Neural cell (in vitro differentiated cells): ENCODE data around the gene PAK2. TPM values are rescaled to one million over a fixed set of nuclear protein-coding genes. Genes with fewer than 3 reads are reported as not detected.
"Not testable (repeated sequence)": the region's sequence is repeated elsewhere in the genome, so short reads cannot be mapped to it uniquely, and the experiment has no call there.

Source experiments
- H2AFZ ChIP-seq: fragments of 200-600, 300-800 bp; sonication (generic), shearing (Covaris generic); 2 replicates; pipeline ENCODE4 v1.6.0; 2014; ENCODE audit warnings: low read depth, mild to moderate bottlenecking, antibody characterized with exemption, low read length, moderate library complexity
- H3F3A ChIP-seq: fragments of 200-600 bp; shearing (Covaris generic); 2 replicates; pipeline ENCODE4 v1.6.1; 2016; ENCODE audit warnings: mild to moderate bottlenecking, moderate library complexity, mixed read lengths, antibody characterized with exemption, low read length; ENCODE audit not compliant: insufficient read depth, poor library complexity, severe bottlenecking
- H3K27ac ChIP-seq: fragments of 200-600, 300-800 bp; sonication (generic), shearing (Covaris generic); 2 replicates; pipeline ENCODE4 v1.5.1; 2014; ENCODE audit warnings: mild to moderate bottlenecking, low read length, moderate library complexity
- H3K27me3 ChIP-seq: fragments of 300-800, 200-600 bp; sonication (generic), shearing (Covaris generic); 2 replicates; pipeline ENCODE4 v1.6.0; 2014; ENCODE audit warnings: mild to moderate bottlenecking, low read depth, low read length, moderate library complexity; ENCODE audit not compliant: insufficient read depth
- H3K36me3 ChIP-seq: fragments of 300-800, 200-600 bp; sonication (generic), shearing (Covaris generic); 2 replicates; pipeline ENCODE4 v1.5.1; 2014; ENCODE audit warnings: mild to moderate bottlenecking, antibody characterized with exemption, low read length, moderate library complexity; ENCODE audit not compliant: insufficient read depth
- H3K4me2 ChIP-seq: fragments of 300-800, 200-600 bp; sonication (generic), shearing (Covaris generic); 2 replicates; pipeline ENCODE4 v1.6.0; 2014; ENCODE audit warnings: mild to moderate bottlenecking, low read length
- H3K4me3 ChIP-seq: fragments of 300-800, 200-600 bp; sonication (generic), shearing (Covaris generic); 2 replicates; pipeline ENCODE4 v1.5.1; 2014; ENCODE audit warnings: mild to moderate bottlenecking, low read length, moderate library complexity
- H3K79me2 ChIP-seq: fragments of 200-600 bp; shearing (Covaris generic); replicated peaks from 2 replicates; pipeline ENCODE4 v1.6.0; 2014; ENCODE audit warnings: mild to moderate bottlenecking, low read length, moderate library complexity; ENCODE audit not compliant: insufficient read depth
- H3K9ac ChIP-seq: fragments of 300-800, 200-600 bp; sonication (generic), shearing (Covaris generic); 2 replicates; pipeline ENCODE4 v1.6.1; 2016; ENCODE audit warnings: mild to moderate bottlenecking, low read length, mixed read lengths
- H3K9me2 ChIP-seq: fragments of 200-600 bp; shearing (Covaris generic); 2 replicates; pipeline ENCODE4 v1.6.1; 2016; ENCODE audit warnings: mild to moderate bottlenecking, low read length, mixed read lengths; ENCODE audit not compliant: insufficient read depth
- H3K9me3 ChIP-seq: fragments of 200-600, 300-800 bp; sonication (generic), shearing (Covaris generic); 2 replicates; pipeline ENCODE4 v1.6.1; 2016; ENCODE audit warnings: mild to moderate bottlenecking, mixed run types, low read length, moderate library complexity, mixed read lengths
- H4K20me1 ChIP-seq: fragments of 200-600 bp; shearing (Covaris generic); 2 replicates; pipeline ENCODE4 v1.6.1; 2016; ENCODE audit warnings: mild to moderate bottlenecking, mixed run types; ENCODE audit not compliant: insufficient read depth
- EP300 ChIP-seq: fragments of 450-650 bp; conservative IDR thresholded peaks from 2 replicates; pipeline ENCODE4 v1.6.1; 2014; ENCODE audit warnings: antibody characterized with exemption, mild to moderate bottlenecking, moderate library complexity; ENCODE audit not compliant: poor library complexity, severe bottlenecking
- EZH2 ChIP-seq: fragments of 200-600, 300-800 bp; shearing (Covaris generic), sonication (generic); IDR thresholded peaks from 2 replicates; pipeline ENCODE4 v1.6.1; 2014; ENCODE audit warnings: antibody characterized with exemption, low read length, borderline replicate concordance, mild to moderate bottlenecking; ENCODE audit not compliant: insufficient read depth, poor library complexity, severe bottlenecking
- MXI1 ChIP-seq: fragments of 450-650 bp; conservative IDR thresholded peaks from 2 replicates; pipeline ENCODE4 v1.6.1; 2014; ENCODE audit warnings: antibody characterized with exemption, mild to moderate bottlenecking; ENCODE audit not compliant: poor library complexity, severe bottlenecking
- POLR2AphosphoS5 ChIP-seq: IDR thresholded peaks from 2 replicates; pipeline ENCODE4 v1.6.1; 2012
- RAD21 ChIP-seq: fragments of 450-650 bp; conservative IDR thresholded peaks from 2 replicates; pipeline ENCODE4 v1.6.1; 2014; ENCODE audit warnings: antibody characterized with exemption, mild to moderate bottlenecking, moderate library complexity
- SMC3 ChIP-seq: fragments of 450-650 bp; conservative IDR thresholded peaks from 2 replicates; pipeline ENCODE4 v1.6.1; 2014; ENCODE audit warnings: antibody characterized with exemption, mild to moderate bottlenecking, moderate library complexity; ENCODE audit not compliant: poor library complexity
- TAF1 ChIP-seq: IDR thresholded peaks from 2 replicates; pipeline ENCODE4 v1.6.1; 2012; ENCODE audit warnings: low read depth
- polyA plus RNA-seq: library from polyadenylated mRNA; depleted of rRNA; stranded (reverse); fragments of >200 nt; gene quantifications from 2 replicates; pipeline ENCODE4 v1.2.3, GENCODE V29; 2014
- TF ChIP-seq, protein P1 (sequence below): IDR thresholded peaks from 2 replicates; pipeline ENCODE4 v1.6.1; 2012; ENCODE audit warnings: borderline replicate concordance
- TF ChIP-seq, protein P2 (sequence below): fragments of 450-650 bp; IDR thresholded peaks from 2 replicates; pipeline ENCODE4 v1.5.1; 2014; ENCODE audit warnings: antibody characterized with exemption, mild to moderate bottlenecking, moderate library complexity; ENCODE audit not compliant: poor library complexity, severe bottlenecking

Gene PAK2
- polyA plus RNA-seq, 1 donor from 2014 or later, result 40.3 TPM

DNA sequence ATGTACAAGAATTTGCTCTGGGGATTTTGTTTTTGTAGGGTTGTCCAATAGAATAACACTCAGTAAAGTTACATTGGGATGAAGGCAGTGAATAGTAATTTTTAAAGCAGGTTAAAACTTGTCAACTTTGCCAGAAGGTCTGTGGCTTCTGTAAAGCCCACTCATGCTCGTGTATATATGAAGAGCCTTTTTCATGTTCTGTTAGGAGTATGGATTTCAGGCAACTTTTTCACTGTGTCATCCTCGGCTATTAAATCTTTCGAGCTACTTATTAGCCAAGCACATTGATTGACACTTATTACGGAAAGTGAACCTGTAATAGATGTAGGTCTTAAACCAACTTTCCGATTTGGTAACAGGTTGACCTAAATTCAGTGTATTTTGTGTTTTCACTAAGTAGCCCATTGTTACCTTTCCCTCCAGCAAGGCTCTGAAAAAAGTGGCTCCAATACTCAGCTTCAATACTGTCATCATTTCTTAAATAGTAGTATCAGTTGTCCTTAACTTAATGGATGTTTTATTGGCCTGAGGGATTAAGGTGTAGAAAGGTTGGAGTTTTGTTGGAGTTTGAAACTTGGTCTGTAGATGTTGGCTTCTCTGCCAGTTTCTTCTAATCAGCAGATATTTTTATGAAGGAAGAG, 1.7 kb downstream of the PAK2 start:
- Histone ChIP-seq H4K20me1 (no peaks in the 10 kb centered on the region), H3K27ac (peak overlapping the region; percentile 84), H2AFZ (no peak overlapping the region), H3K9ac (peak overlapping the region; percentile 90), H3K9me2 (no peaks in the 10 kb centered on the region), H3K79me2 (peaks cover 56% of the 10 kb centered on the region), H3K27me3 (no peaks in the 10 kb centered on the region), H3K9me3 (no peaks in the 10 kb centered on the region), H3K4me2 (peak overlapping the region; percentile 73), H3F3A (peaks cover 3% of the 10 kb centered on the region), H3K36me3 (peaks cover 6% of the 10 kb centered on the region), H3K4me3 (peak overlapping the region; percentile 74)
- TF ChIP-seq EP300 (no peak), POLR2AphosphoS5 (no peak), MXI1 (no peak), EZH2 (no peak), SMC3 (no peak), TAF1 (no peak), RAD21 (no peak)
- TF ChIP-seq, protein P1, sequence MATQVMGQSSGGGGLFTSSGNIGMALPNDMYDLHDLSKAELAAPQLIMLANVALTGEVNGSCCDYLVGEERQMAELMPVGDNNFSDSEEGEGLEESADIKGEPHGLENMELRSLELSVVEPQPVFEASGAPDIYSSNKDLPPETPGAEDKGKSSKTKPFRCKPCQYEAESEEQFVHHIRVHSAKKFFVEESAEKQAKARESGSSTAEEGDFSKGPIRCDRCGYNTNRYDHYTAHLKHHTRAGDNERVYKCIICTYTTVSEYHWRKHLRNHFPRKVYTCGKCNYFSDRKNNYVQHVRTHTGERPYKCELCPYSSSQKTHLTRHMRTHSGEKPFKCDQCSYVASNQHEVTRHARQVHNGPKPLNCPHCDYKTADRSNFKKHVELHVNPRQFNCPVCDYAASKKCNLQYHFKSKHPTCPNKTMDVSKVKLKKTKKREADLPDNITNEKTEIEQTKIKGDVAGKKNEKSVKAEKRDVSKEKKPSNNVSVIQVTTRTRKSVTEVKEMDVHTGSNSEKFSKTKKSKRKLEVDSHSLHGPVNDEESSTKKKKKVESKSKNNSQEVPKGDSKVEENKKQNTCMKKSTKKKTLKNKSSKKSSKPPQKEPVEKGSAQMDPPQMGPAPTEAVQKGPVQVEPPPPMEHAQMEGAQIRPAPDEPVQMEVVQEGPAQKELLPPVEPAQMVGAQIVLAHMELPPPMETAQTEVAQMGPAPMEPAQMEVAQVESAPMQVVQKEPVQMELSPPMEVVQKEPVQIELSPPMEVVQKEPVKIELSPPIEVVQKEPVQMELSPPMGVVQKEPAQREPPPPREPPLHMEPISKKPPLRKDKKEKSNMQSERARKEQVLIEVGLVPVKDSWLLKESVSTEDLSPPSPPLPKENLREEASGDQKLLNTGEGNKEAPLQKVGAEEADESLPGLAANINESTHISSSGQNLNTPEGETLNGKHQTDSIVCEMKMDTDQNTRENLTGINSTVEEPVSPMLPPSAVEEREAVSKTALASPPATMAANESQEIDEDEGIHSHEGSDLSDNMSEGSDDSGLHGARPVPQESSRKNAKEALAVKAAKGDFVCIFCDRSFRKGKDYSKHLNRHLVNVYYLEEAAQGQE, result no peak
- TF ChIP-seq, protein P2, sequence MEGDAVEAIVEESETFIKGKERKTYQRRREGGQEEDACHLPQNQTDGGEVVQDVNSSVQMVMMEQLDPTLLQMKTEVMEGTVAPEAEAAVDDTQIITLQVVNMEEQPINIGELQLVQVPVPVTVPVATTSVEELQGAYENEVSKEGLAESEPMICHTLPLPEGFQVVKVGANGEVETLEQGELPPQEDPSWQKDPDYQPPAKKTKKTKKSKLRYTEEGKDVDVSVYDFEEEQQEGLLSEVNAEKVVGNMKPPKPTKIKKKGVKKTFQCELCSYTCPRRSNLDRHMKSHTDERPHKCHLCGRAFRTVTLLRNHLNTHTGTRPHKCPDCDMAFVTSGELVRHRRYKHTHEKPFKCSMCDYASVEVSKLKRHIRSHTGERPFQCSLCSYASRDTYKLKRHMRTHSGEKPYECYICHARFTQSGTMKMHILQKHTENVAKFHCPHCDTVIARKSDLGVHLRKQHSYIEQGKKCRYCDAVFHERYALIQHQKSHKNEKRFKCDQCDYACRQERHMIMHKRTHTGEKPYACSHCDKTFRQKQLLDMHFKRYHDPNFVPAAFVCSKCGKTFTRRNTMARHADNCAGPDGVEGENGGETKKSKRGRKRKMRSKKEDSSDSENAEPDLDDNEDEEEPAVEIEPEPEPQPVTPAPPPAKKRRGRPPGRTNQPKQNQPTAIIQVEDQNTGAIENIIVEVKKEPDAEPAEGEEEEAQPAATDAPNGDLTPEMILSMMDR, result no peak

DNA sequence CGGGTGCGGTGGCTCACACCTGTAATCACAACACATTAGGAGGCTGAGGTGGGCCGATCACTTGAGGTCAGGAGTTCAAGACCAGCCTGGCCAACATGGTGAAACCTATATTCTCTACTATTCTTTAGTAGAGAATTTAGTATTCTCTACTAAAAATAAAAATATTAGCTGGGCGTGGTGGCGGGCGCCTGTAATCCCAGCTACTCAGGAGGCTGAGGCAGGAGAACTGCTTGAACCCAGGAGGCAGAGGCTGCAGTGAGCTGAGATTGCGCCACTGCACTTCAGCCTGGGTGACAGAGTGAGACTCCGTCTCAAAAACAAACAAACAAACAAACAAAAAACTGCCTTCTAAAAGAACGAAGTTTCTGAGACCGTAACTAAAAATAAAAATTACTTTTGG, 3.9 kb downstream of the PAK2 start:
- H3K4me2 ChIP-seq, H3K9me3 ChIP-seq, H3K36me3 ChIP-seq, H3K27ac ChIP-seq, H2AFZ ChIP-seq, H3K9me2 ChIP-seq, H3F3A ChIP-seq, H4K20me1 ChIP-seq, H3K27me3 ChIP-seq, H3K9ac ChIP-seq, H3K4me3 ChIP-seq: not testable (repeated sequence)
- H3K79me2 ChIP-seq, result peaks cover 78% of the 10 kb centered on the region

DNA sequence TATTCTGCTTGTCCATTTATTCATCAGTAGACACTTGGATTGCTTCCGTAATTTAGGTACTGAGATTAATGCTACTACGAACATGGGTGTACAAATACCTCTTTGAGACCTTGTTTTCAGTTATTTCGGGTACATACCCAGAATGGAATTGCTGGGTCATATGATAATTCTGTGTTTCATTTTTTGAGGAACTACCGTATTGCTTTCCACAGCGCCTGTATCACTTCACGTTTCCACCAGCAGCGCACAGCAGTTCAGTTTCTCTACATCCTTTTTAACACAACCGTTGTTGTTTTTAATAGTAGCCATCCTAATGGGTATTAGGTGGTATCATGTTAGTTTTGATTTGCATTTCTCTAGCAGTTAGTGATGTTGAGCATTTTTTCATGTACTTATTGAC, 9.5 kb downstream of the PAK2 start:
- Histone ChIP-seq H3K79me2 (peaks cover 91% of the 10 kb centered on the region), H3K4me3 (no peak overlapping the region), H2AFZ (no peak overlapping the region), H3K36me3 (peaks cover 6% of the 10 kb centered on the region), H3F3A (no peaks in the 10 kb centered on the region), H3K9ac (no peak overlapping the region), H3K9me3 (peaks cover 5% of the 10 kb centered on the region), H3K4me2 (no peak overlapping the region), H3K27ac (no peak overlapping the region), H3K27me3 (no peaks in the 10 kb centered on the region), H3K9me2 (no peaks in the 10 kb centered on the region), H4K20me1 (no peaks in the 10 kb centered on the region)
- no peak for TF ChIP-seq SMC3
- TF ChIP-seq, protein P2, result no peak
- TF ChIP-seq TAF1, result no peak
- TF ChIP-seq POLR2AphosphoS5, result no peak
- TF ChIP-seq EP300, result no peak
- TF ChIP-seq, protein P1, result no peak
